Ishikawa (cell line): ENCODE measurements around the gene LRRIQ1.

Experiments
- CEBPB ChIP-seq: IDR thresholded peaks from 2 replicates; pipeline ENCODE4 v1.6.1; 2012
- CREB1 ChIP-seq: IDR thresholded peaks from 2 replicates; pipeline ENCODE4 v1.6.1; 2012; ENCODE audit warnings: low read depth
- EGR1 ChIP-seq: IDR thresholded peaks from 2 replicates; pipeline ENCODE4 v1.6.1; 2012
- EP300 ChIP-seq: IDR thresholded peaks from 2 replicates; pipeline ENCODE4 v1.6.1; 2012; ENCODE audit warnings: borderline replicate concordance
- FOXM1 ChIP-seq: IDR thresholded peaks from 2 replicates; pipeline ENCODE4 v1.6.1; 2012; ENCODE audit warnings: low read depth, borderline replicate concordance
- MAX ChIP-seq: IDR thresholded peaks from 2 replicates; pipeline ENCODE4 v1.6.1; 2012
- NFIC ChIP-seq: IDR thresholded peaks from 2 replicates; pipeline ENCODE4 v1.6.1; 2012
- RAD21 ChIP-seq: IDR thresholded peaks from 2 replicates; pipeline ENCODE4 v1.6.1; 2012; ENCODE audit warnings: low read depth
- REST ChIP-seq: IDR thresholded peaks from 2 replicates; pipeline ENCODE4 v1.6.1; 2012; ENCODE audit warnings: low read depth, mild to moderate bottlenecking
- TAF1 ChIP-seq: IDR thresholded peaks from 2 replicates; pipeline ENCODE4 v1.6.1; 2012; ENCODE audit warnings: low read depth, mild to moderate bottlenecking
- TCF12 ChIP-seq: IDR thresholded peaks from 2 replicates; pipeline ENCODE4 v1.6.1; 2012; ENCODE audit warnings: low read depth
- TEAD4 ChIP-seq: IDR thresholded peaks from 2 replicates; pipeline ENCODE4 v1.6.1; 2012
- YY1 ChIP-seq: IDR thresholded peaks from 2 replicates; pipeline ENCODE4 v1.6.1; 2012; ENCODE audit warnings: low read depth
- ZBTB7A ChIP-seq: IDR thresholded peaks from 2 replicates; pipeline ENCODE4 v1.6.1; 2012; ENCODE audit warnings: low read depth
- TF ChIP-seq, protein P1 (sequence below): IDR thresholded peaks from 2 replicates; pipeline ENCODE4 v1.6.1; 2012

Gene LRRIQ1

DNA sequence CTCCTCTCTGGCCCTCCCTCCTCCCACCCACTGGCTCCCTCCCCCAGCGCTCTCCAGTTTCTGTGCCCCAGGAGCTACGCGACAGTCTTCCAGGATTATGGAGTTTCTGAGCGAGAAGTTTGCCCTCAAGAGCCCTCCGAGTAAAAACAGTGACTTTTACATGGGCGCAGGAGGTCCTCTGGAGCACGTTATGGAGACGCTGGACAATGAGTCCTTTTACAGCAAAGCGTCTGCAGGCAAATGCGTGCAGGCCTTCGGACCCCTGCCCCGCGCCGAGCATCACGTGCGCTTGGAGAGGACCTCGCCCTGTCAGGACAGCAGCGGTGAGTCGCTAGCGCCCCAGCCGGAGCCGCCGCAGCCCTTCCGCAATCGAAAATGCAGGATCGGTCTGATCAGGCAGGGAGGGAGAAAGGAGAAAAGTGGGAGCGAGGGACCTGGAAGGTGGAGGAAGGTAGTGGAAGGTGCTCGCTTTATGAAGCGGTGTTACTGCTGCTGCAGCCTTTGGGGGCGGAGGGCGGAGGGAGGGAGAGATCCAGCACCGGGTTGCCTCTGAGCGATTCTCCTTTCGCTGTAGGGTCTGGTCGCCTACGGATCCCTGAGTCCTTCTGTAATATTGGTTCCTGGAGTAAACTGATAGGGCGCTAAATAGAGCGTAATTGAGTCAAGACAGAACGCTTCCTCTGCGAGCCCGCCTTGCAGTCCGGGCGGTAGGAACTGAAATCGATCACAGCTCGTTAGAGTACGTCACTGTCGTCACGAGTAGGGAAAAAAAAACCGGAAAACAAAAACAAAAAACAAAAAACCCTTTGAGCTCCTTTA, 244.2 kb downstream of the LRRIQ1 start, which contains the start of gene ALX1:
TSS of gene ALX1 (plus strand) at position 56 of the 819 bp plus-strand sequence. CDS start at position 98, 42 bp downstream.
- TF ChIP-seq ZBTB7A (0 out of 2 replicates have a peak, but pooled peaks have one; percentile 22), EGR1 (no peak), RAD21 (no peak), TEAD4 (no peak), YY1 (no peak), TCF12 (no peak), FOXM1 (no peak), TAF1 (no peak), REST (no peak), CREB1 (no peak), CEBPB (no peak), NFIC (no peak), EP300 (no peak), MAX (peak; percentile 61)
- TF ChIP-seq, protein P1, sequence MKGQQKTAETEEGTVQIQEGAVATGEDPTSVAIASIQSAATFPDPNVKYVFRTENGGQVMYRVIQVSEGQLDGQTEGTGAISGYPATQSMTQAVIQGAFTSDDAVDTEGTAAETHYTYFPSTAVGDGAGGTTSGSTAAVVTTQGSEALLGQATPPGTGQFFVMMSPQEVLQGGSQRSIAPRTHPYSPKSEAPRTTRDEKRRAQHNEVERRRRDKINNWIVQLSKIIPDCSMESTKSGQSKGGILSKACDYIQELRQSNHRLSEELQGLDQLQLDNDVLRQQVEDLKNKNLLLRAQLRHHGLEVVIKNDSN: peak; percentile 72

GRCh38 chr12:85280984-85281630, 245.0 kb downstream of the LRRIQ1 start:
- TF ChIP-seq CREB1 (0 out of 2 replicates have a peak, but pooled peaks have one; percentile 21), CEBPB (no peak)

GRCh38 chr12:85281636-85282312, 245.6 kb downstream of the LRRIQ1 start:
- TF ChIP-seq TEAD4: no peak

- no peak for TF ChIP-seq EP300
- no peak for TF ChIP-seq NFIC
- no peak for TF ChIP-seq YY1
- TF ChIP-seq REST: no peak
- no peak for TF ChIP-seq EGR1
- TF ChIP-seq CREB1: no peak
- TF ChIP-seq MAX: no peak
- no peak for TF ChIP-seq FOXM1
- TF ChIP-seq, protein P1: no peak
- TF ChIP-seq TCF12: no peak
- no peak for TF ChIP-seq CEBPB
- no peak for TF ChIP-seq ZBTB7A
- no peak for TF ChIP-seq TEAD4
- TF ChIP-seq RAD21: no peak
- TF ChIP-seq TAF1: no peak
Measured at GRCh38 chr12:85283560-85283959, 247.4 kb downstream of the LRRIQ1 start.
